ENCODE results near the gene PRRX1.

The PRRX1 gene

DNA sequence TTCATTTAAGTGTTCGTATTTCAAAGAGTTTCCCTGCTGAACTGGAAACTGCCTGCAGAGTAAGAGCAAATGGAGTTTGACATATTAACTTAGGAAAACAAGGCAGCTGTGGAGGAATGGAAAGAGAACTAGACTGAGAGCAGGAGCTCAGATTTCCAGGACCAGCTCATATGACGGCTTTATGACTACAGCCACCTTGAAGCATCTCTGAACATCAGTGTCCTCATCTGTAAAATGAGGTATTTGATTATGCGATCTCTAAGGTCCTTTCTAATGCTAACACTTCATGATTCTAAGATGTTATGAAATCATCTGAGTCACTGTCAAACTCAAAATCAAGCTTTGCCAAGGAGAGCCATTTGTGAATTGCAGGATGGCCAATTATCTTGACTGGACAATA, 112.3 kb downstream of the PRRX1 start:
- DNase-seq: no peak

DNA sequence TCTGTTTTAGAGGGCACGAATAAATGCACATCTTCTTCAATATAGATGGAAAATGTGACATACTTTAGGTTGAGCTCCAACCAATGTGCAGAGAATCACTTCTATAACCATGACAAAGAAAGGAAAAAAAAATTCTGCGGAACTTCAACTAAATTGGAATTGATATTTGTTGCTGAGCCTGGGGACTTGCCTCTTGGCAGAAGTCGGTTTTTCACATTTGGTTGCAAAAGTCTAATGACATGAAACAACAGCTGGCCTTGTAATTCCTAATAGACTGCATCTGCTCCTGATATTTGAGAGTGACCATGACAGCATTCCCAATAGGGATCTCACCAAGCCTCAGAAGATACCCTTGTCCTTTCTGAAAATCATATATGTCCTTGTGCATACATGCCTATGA, 112.8 kb downstream of the PRRX1 start:
- DNase-seq: no peak
